ENCODE measurements around the gene STRN.

DNA sequence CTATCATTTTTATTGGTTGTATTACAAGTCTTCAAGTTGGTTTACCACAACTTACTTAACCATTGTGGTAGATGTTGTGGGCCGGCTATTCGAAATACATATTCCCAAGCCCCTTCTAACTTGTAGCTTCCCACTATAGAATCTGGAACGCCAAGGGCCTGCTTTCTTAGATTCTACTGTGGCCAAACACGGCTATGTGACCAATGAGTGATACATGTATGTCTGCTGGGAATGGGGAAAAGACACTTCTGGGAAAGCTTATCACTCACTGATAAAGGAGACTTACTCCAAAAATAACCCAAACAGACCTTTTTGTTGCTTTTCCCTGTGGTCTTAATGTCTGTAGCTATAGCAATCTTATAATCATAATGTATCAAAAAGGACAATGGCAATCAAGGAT is 24.5 kb downstream of the STRN start:
- TF ChIP-seq, protein P1, sequence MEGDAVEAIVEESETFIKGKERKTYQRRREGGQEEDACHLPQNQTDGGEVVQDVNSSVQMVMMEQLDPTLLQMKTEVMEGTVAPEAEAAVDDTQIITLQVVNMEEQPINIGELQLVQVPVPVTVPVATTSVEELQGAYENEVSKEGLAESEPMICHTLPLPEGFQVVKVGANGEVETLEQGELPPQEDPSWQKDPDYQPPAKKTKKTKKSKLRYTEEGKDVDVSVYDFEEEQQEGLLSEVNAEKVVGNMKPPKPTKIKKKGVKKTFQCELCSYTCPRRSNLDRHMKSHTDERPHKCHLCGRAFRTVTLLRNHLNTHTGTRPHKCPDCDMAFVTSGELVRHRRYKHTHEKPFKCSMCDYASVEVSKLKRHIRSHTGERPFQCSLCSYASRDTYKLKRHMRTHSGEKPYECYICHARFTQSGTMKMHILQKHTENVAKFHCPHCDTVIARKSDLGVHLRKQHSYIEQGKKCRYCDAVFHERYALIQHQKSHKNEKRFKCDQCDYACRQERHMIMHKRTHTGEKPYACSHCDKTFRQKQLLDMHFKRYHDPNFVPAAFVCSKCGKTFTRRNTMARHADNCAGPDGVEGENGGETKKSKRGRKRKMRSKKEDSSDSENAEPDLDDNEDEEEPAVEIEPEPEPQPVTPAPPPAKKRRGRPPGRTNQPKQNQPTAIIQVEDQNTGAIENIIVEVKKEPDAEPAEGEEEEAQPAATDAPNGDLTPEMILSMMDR (IDR thresholded peaks at IDR 0.05) = no peak
- TF ChIP-seq POLR2A (IDR thresholded peaks at IDR 0.05) (no peak), POLR2AphosphoS5 (IDR thresholded peaks at IDR 0.05) (no peak)

Data from breast epithelium (tissue), 3 donors.